ENCODE results near the gene ATRIP.

DNA sequence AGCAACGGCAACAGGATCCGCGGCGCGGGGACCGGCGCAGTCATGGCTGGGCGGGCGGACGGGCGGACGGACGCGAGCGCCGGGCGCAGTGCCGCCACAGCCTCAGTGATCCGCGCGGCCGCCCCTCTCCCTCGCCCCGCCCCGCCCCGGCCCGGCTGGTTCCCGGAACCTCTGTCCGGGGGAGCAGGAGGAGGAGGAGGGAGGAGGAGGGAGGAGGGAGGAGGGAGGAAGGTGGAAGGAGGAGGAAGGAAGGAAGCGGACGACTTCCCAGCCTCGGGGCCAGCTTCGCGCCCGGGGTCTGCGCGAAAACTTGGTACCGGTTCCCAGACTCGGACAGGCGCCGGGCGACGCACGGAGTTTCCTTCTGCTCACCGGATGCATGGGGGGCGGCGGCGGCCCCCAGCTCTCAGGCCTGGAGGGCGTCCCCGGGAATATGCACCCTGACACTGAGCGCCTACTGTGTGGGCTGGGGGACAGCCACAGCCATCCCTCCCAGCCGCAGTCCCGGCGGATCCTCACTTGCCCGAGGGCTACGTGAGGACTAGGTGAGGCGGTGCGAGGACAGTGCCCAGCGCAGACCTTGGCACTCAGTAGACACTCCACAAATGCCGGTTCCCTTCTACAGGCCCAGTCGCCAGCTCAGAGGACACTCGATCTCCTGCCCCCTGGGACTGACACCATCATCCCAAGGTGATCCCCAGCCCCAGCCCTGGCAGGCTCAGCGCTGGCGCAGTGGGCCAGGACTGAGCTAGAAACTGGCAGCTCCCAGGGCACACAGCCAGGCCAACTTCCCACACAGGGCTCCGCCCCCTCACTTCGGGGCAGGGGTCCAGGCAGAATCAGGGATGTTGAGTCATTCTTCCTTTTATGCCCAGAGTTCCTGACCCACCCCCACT lies 57.8 kb downstream of the ATRIP start, which contains the start of gene SHISA5:
- TF ChIP-seq EZH2phosphoT487 (IDR thresholded peaks at IDR 0.05) (no peak), CTCF (IDR thresholded peaks at IDR 0.05) (no peak), EZH2 (IDR thresholded peaks at IDR 0.05) (no peak)
